Endothelial cell (in vitro differentiated cells): Measurements from ENCODE around the gene EDAR. TPM values are rescaled to one million over a fixed set of nuclear protein-coding genes. Genes with fewer than 3 reads are reported as not detected.

ENCODE experiments used
- DNase-seq: peaks from one replicate; pipeline ENCODE4 v3.0.0; 2021; ENCODE audit warnings: low spot score
- H3K27ac Mint-ChIP-seq: one replicate; pipeline ENCODE4 v1.8.0; 2021; ENCODE audit warnings: mixed read lengths, inconsistent platforms; ENCODE audit not compliant: unreplicated experiment
- H3K27me3 Mint-ChIP-seq: one replicate; pipeline ENCODE4 v1.8.0; 2021; ENCODE audit warnings: mild to moderate bottlenecking, moderate library complexity, mixed read lengths, inconsistent platforms; ENCODE audit not compliant: unreplicated experiment
- H3K36me3 Mint-ChIP-seq: one replicate; pipeline ENCODE4 v1.8.0; 2021; ENCODE audit warnings: mild to moderate bottlenecking, low read depth, mixed read lengths, inconsistent platforms; ENCODE audit not compliant: unreplicated experiment
- H3K4me1 Mint-ChIP-seq: one replicate; pipeline ENCODE4 v1.8.0; 2021; ENCODE audit warnings: mild to moderate bottlenecking, mixed read lengths, inconsistent platforms; ENCODE audit not compliant: unreplicated experiment
- H3K4me3 Mint-ChIP-seq: one replicate; pipeline ENCODE4 v1.8.0; 2021; ENCODE audit warnings: mild to moderate bottlenecking, mixed read lengths, inconsistent platforms; ENCODE audit not compliant: unreplicated experiment
- H3K9me3 Mint-ChIP-seq: one replicate; pipeline ENCODE4 v1.8.0; 2021; ENCODE audit warnings: mixed read lengths, inconsistent platforms; ENCODE audit not compliant: unreplicated experiment
- total RNA-seq: library from RNA; stranded (reverse); fragmentation: NEBNext Ultra II Directional; extraction: Animal tissue kit (Norgen Biotek cat#: 25700); gene quantifications from one replicate; pipeline ENCODE4 v1.2.1, GENCODE V29; 2021; ENCODE audit not compliant: unreplicated experiment
- TF ChIP-seq, protein P1 (sequence below): fragments of 200-600 bp; sonication (generic); IDR thresholded peaks from one replicate; pipeline ENCODE4 v1.5.0; 2021; ENCODE audit warnings: antibody characterized with exemption; ENCODE audit not compliant: unreplicated experiment

The EDAR gene
- total RNA-seq, 1 donor from 2014 or later = not detected

- Mint-ChIP-seq H3K36me3 (no peaks in the 10 kb centered on the region), H3K9me3 (no peaks in the 10 kb centered on the region), H3K27ac (no peak overlapping the region), H3K27me3 (no peaks in the 10 kb centered on the region), H3K4me3 (no peak overlapping the region), H3K4me1 (no peaks in the 10 kb centered on the region)
- no peak for DNase-seq
- TF ChIP-seq, protein P1, sequence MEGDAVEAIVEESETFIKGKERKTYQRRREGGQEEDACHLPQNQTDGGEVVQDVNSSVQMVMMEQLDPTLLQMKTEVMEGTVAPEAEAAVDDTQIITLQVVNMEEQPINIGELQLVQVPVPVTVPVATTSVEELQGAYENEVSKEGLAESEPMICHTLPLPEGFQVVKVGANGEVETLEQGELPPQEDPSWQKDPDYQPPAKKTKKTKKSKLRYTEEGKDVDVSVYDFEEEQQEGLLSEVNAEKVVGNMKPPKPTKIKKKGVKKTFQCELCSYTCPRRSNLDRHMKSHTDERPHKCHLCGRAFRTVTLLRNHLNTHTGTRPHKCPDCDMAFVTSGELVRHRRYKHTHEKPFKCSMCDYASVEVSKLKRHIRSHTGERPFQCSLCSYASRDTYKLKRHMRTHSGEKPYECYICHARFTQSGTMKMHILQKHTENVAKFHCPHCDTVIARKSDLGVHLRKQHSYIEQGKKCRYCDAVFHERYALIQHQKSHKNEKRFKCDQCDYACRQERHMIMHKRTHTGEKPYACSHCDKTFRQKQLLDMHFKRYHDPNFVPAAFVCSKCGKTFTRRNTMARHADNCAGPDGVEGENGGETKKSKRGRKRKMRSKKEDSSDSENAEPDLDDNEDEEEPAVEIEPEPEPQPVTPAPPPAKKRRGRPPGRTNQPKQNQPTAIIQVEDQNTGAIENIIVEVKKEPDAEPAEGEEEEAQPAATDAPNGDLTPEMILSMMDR = no peak
Measured at GRCh38 chr2:108918156-108918874, 70.7 kb downstream of the EDAR start.

DNA sequence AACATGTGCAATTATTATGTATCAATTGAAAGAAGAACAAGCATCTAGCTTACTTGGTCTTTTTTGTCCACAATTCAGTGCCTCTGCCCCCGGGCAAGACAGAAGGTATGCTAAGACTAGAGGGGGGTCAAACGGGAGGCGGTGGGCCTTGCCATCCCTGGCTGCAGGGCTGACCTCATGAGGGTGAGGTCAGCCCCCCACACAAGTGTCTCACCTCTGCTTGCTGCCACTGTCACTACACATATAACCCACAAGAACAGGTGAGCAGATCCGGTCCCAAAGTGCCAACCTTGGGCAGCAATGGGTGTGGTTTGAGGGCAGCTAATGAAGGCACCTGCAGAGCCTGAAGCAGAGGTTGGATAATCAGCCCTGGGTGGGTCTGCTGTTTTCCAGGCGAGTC is 71.5 kb downstream of the EDAR start:
- no peak overlapping the region for H3K4me3 Mint-ChIP-seq
- TF ChIP-seq, protein P1 = no peak
- no peaks in the 10 kb centered on the region for H3K27me3 Mint-ChIP-seq
- H3K4me1 Mint-ChIP-seq = no peaks in the 10 kb centered on the region
- no peak overlapping the region for H3K27ac Mint-ChIP-seq
- no peak for DNase-seq
- no peaks in the 10 kb centered on the region for H3K36me3 Mint-ChIP-seq
- H3K9me3 Mint-ChIP-seq = no peaks in the 10 kb centered on the region

DNA sequence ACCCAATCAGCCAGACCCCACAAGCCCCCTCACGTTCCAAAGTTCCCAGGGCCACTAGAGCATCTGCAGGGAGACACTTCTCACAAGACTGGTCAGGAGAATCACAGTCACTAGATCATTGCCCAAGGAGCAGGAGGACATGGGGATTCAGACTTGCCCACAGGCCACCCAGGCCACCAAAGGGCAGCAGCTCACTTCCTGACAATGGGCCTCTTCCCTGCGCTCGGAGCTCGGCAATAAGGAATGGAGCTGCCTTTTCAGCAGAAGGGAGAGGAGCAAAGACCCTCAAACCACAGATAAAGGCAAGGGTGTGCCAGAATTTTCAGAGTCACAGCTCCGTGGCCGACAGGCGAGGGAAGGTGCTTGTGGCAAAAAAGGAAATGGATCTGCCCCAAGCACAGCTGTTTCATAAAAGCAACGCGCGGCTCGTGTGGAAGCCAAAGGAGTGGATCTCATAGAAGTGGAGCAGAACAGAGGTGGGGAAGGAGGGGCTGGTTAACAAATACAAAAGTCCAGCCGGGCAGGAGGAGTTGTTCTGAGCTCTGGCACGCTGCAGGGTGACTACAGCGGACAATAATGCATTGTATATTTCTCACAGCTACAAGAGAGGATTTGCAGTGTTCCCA is 72.1 kb downstream of the EDAR start:
- TF ChIP-seq, protein P1 = no peak
- Mint-ChIP-seq H3K4me3 (no peak overlapping the region), H3K27ac (no peak overlapping the region), H3K36me3 (no peaks in the 10 kb centered on the region), H3K9me3 (no peaks in the 10 kb centered on the region), H3K4me1 (no peaks in the 10 kb centered on the region), H3K27me3 (no peaks in the 10 kb centered on the region)
- DNase-seq = no peak

GRCh38 chr2:108916122-108916795 is 72.8 kb downstream of the EDAR start:
- Mint-ChIP-seq H3K4me1 (no peaks in the 10 kb centered on the region), H3K36me3 (no peaks in the 10 kb centered on the region), H3K4me3 (no peak overlapping the region), H3K27ac (no peak overlapping the region), H3K9me3 (no peaks in the 10 kb centered on the region), H3K27me3 (peaks cover 3% of the 10 kb centered on the region)
- TF ChIP-seq, protein P1 = no peak
- no peak for DNase-seq

DNA sequence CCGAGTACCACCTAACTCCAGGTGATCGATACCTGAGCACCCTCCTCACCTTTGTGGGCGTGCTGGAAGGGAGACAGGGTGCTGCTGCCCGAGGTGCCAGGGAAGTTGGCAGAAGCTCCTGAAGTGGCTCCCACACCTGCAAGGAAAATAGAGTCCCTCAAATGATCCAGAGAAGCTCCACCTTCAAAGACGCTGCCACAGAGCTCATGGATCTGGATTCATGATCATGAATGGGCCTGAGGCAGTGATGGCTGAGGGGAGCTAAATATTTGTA is 76.5 kb downstream of the EDAR start:
- Mint-ChIP-seq H3K9me3 (no peaks in the 10 kb centered on the region), H3K27ac (no peak overlapping the region), H3K4me1 (no peaks in the 10 kb centered on the region), H3K27me3 (peaks cover 3% of the 10 kb centered on the region), H3K4me3 (no peak overlapping the region), H3K36me3 (no peaks in the 10 kb centered on the region)
- DNase-seq = no peak
- TF ChIP-seq, protein P1 = no peak
